ENCODE measurements around the gene DDRGK1.

The DDRGK1 gene

GRCh38 chr20:3180319-3180718, 24.2 kb downstream of the DDRGK1 start:
- DNase-seq: no peak

GRCh38 chr20:3177746-3178485, 26.6 kb downstream of the DDRGK1 start:
- DNase-seq: no peak

GRCh38 chr20:3175270-3175669, 29.2 kb downstream of the DDRGK1 start:
- no peak for DNase-seq

- no peak for DNase-seq
Measured at GRCh38 chr20:3174442-3175261, 29.8 kb downstream of the DDRGK1 start.

- DNase-seq: peak; percentile 92
Measured at GRCh38 chr20:3173610-3174441, 30.7 kb downstream of the DDRGK1 start.

GRCh38 chr20:3172933-3173609, 31.4 kb downstream of the DDRGK1 start, which contains the start of gene LZTS3:
Gene LZTS3, minus strand, starts transcription at chr20:3173549. Its CDS starts 6,386 bp downstream, at chr20:3167163.
- peak; percentile 86 to 90 for DNase-seq

- no peak for DNase-seq
Measured at GRCh38 chr20:3172126-3172932, 32.2 kb downstream of the DDRGK1 start.

GRCh38 chr20:3171391-3172125, 32.9 kb downstream of the DDRGK1 start:
- DNase-seq: no peak

GRCh38 chr20:3168829-3169590, 35.5 kb downstream of the DDRGK1 start:
- DNase-seq: no peak

- no peak for DNase-seq
Measured at GRCh38 chr20:3168079-3168828, 36.2 kb downstream of the DDRGK1 start.

- DNase-seq: no peak
Measured at GRCh38 chr20:3167738-3168078, 36.8 kb downstream of the DDRGK1 start.

GRCh38 chr20:3166913-3167342, 37.6 kb downstream of the DDRGK1 start:
- DNase-seq: no peak

GRCh38 chr20:3166338-3166912, 38.1 kb downstream of the DDRGK1 start:
- no peak for DNase-seq

- DNase-seq: no peak
Measured at GRCh38 chr20:3165473-3166337, 38.8 kb downstream of the DDRGK1 start.

- DNase-seq: no peak
Measured at GRCh38 chr20:3164763-3165410, 39.6 kb downstream of the DDRGK1 start.

- DNase-seq: no peak
Measured at GRCh38 chr20:3164043-3164762, 40.3 kb downstream of the DDRGK1 start.
